ENCODE data around the gene OPA3.
A peak's percentile ranks its signal among the peaks of the same experiment; 100 is the strongest.

DNA sequence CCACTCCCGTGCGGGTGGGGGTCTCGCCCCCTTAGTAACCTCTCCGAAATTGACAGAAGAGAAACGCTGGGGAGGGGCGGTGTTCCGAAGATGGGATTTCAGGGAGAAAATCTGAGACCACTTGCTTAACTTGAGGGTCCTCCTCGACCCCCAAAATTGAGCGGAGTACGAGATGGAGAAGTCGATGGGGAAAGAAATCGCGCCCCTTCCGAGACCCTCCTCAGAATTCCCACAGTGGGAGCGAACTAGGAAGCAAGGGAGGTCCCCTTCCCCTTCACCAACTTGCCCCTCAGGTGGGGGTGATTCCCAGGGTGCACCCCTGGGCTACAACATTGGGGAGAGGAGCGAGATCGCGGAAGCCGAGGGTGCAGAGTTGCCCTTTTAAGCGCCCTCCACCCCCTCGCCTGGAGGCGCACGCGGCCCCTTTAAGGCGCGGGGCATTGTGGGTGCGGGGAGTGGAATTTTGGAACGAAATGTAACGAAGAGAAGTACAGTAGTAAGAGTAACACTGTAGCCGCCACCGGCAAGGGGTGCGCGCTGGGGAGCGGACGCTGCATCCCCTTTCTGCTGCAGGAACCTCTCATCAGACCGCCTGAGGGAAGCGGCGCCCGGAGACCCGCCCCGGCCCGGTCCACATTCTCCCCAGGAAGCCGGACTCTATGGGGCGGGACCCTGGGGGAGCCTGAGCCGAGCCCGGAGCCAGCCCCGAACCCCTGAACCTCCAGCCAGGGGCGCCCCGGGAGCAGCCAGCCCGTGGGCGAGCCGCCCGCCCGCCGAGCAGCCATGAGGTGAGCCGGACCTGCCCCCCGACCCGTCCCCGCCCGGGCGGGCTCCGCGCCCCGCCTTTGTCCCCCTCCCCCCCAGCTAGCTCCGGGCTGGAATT is 77.4 kb downstream of the OPA3 start, which contains the start of gene VASP:
- TF ChIP-seq, protein P1, sequence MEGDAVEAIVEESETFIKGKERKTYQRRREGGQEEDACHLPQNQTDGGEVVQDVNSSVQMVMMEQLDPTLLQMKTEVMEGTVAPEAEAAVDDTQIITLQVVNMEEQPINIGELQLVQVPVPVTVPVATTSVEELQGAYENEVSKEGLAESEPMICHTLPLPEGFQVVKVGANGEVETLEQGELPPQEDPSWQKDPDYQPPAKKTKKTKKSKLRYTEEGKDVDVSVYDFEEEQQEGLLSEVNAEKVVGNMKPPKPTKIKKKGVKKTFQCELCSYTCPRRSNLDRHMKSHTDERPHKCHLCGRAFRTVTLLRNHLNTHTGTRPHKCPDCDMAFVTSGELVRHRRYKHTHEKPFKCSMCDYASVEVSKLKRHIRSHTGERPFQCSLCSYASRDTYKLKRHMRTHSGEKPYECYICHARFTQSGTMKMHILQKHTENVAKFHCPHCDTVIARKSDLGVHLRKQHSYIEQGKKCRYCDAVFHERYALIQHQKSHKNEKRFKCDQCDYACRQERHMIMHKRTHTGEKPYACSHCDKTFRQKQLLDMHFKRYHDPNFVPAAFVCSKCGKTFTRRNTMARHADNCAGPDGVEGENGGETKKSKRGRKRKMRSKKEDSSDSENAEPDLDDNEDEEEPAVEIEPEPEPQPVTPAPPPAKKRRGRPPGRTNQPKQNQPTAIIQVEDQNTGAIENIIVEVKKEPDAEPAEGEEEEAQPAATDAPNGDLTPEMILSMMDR (IDR thresholded peaks at IDR 0.05): no peak
- peak; percentile 95 to 98 for TF ChIP-seq POLR2A (IDR thresholded peaks at IDR 0.05)

All from adrenal gland (tissue), 5 donors.